K562 (cell line): Measurements from ENCODE around the gene LZTR1. TPM values are rescaled to one million over a fixed set of nuclear protein-coding genes. Genes with fewer than 3 reads are reported as not detected.

ENCODE experiments used
- BRCA1 ChIP-seq, 2 experiments: fragments of 450-650 bp in 1 of 2; sonication (generic) in 1 of 2; formaldehyde crosslinking in 1 of 2; IDR thresholded peaks; 2 replicates each; pipeline versions ENCODE4 v1.5.0 to v1.6.1; 2017 to 2020; ENCODE audit warnings: mild to moderate bottlenecking in 1 of 2, missing genetic modification reagents in 1 of 2
- GABPB1 ChIP-seq: sonication (generic); formaldehyde crosslinking; IDR thresholded peaks from 2 replicates; pipeline ENCODE4 v1.8.0; 2022; ENCODE audit warnings: mild to moderate bottlenecking, missing genetic modification reagents
- ID3 ChIP-seq, 2 experiments: fragments of 250-450 bp in 1 of 2; fragments of 450-650 bp in 1 of 2; sonication (Bioruptor Pico) in 1 of 2; IDR thresholded peaks; 2 replicates each; pipeline versions ENCODE4 v1.6.1 to v1.8.0; 2016 to 2021; ENCODE audit warnings: mild to moderate bottlenecking in 2 of 2, moderate library complexity in 2 of 2, missing compliant biosample characterization in 1 of 2, missing genetic modification characterization in 1 of 2
- KAT7 ChIP-seq: sonication (generic); formaldehyde crosslinking; IDR thresholded peaks from 2 replicates; pipeline ENCODE4 v1.8.0; 2022; ENCODE audit warnings: missing genetic modification reagents, mild to moderate bottlenecking, borderline replicate concordance
- MCM7 ChIP-seq, 2 experiments: fragments of 450-650 bp; IDR thresholded peaks; 2 replicates each; pipeline ENCODE4 v1.6.1; 2016 to 2018
- MTA1 ChIP-seq: fragments of 450-650 bp; IDR thresholded peaks from 2 replicates; pipeline ENCODE4 v1.6.1; 2017; ENCODE audit warnings: borderline replicate concordance
- RUNX1 ChIP-seq: sonication (generic); IDR thresholded peaks from 2 replicates; pipeline ENCODE4 v1.6.1; 2016; ENCODE audit warnings: antibody characterized with exemption, low read depth
- SETDB1 ChIP-seq: IDR thresholded peaks from one replicate; pipeline ENCODE4 v1.6.1; 2012; ENCODE audit warnings: low read length, control low read depth, inconsistent platforms
- SMAD2 ChIP-seq: fragments of 150-350 bp; IDR thresholded peaks from 2 replicates; pipeline ENCODE4 v1.6.1; 2014; ENCODE audit warnings: low read depth, mild to moderate bottlenecking, low read length
- TEAD4 ChIP-seq, 2 experiments: sonication (generic) in 1 of 2; formaldehyde crosslinking in 1 of 2; IDR thresholded peaks; 2 replicates each; pipeline versions ENCODE4 v1.6.1 to v1.8.0; 2012 to 2022; ENCODE audit warnings: borderline replicate concordance in 1 of 2, inconsistent platforms in 1 of 2, low read length in 1 of 2, mild to moderate bottlenecking in 1 of 2, missing genetic modification reagents in 1 of 2
- ZBTB2 ChIP-seq: fragments of 450-650 bp; IDR thresholded peaks from 2 replicates; pipeline ENCODE4 v1.6.1; 2016; ENCODE audit warnings: antibody characterized with exemption
- ZNF347 ChIP-seq: fragments of 450-650 bp; formaldehyde crosslinking; IDR thresholded peaks from 2 replicates; pipeline ENCODE4 v1.4.0; 2020; ENCODE audit warnings: low read depth, mild to moderate bottlenecking, moderate library complexity
- ZNF644 ChIP-seq: fragments of 200-800 bp; sonication (Bioruptor generic); IDR thresholded peaks from 2 replicates; pipeline ENCODE4 v1.6.1; 2016; ENCODE audit warnings: low read depth, missing genetic modification characterization, missing compliant biosample characterization
- polyA plus RNA-seq, 8 experiments: library from polyadenylated mRNA; depleted of rRNA in 4 of 8; stranded (reverse) in 5 of 8; unstranded in 3 of 8; fragments of >200 nt; fragmentation: Nextera tagmentation in 2 of 8; fragmentation: Illumina TruSeq in 1 of 8; extraction: Ambion mirVana in 2 of 8; extraction: Trizol in 1 of 8; gene quantifications; 2 replicates each; pipeline versions ENCODE4 v1.2.1 to v1.2.3, GENCODE V29; 2011 to 2014; ENCODE audit warnings: inconsistent platforms in 1 of 8, missing spikeins in 1 of 8
- total RNA-seq, 7 experiments: library from RNA; depleted of rRNA in 6 of 7; stranded (reverse); fragments of >200 nt in 6 of 7; fragmentation: Illumina TruSeq in 2 of 7; extraction: Trizol in 2 of 7; gene quantifications; 2 replicates each; pipeline versions ENCODE4 v1.2.1 to v1.2.3, GENCODE V29; 2011 to 2021; ENCODE audit warnings: low replicate concordance in 1 of 7

LZTR1 gene
- total and polyA plus RNA-seq, 9 of the 15 experiments (the other 6 are each of a cell fraction or from before 2014, with no cell fraction given) = 2.2 to 135 (median 63.0) TPM

- TF ChIP-seq ID3 (CRISPR knock-in tag; IDR thresholded peaks at IDR 0.05) (0 out of 2 replicates have a peak, but pooled peaks have one; percentile 52), ID3 (tag; IDR thresholded peaks at IDR 0.05) (no peak), SETDB1 (no peak), MTA1 (no peak), ZBTB2 (no peak), KAT7 (peak; percentile 65; the same call in 1 of the 2 replicates), TEAD4 (IDR thresholded peaks at IDR 0.05; ENCODE audit: low read length) (no peak), TEAD4 (CRISPR knock-in tag; IDR thresholded peaks at IDR 0.05; ENCODE audit: borderline replicate concordance) (0 out of 2 replicates have a peak, but pooled peaks have one; percentile 14), RUNX1 (no peak), MCM7 (IDR thresholded peaks at IDR 0.05) (no peak), ZNF347 (CRISPR knock-in tag) (no peak), GABPB1 (CRISPR knock-in tag) (0 out of 2 replicates have a peak, but pooled peaks have one; percentile 33), BRCA1 (IDR thresholded peaks at IDR 0.05) (no peak), BRCA1 (CRISPR knock-in tag; IDR thresholded peaks at IDR 0.05) (peak; percentile 82; the same call in 1 of the 2 replicates), SMAD2 (no peak), ZNF644 (tag) (no peak)
These were observed 38.8 kb upstream of the LZTR1 start (continued) for GRCh38 chr22:20943104-20943933.
